Esophagus (tissue), 2 donors: ENCODE measurements around the gene KIAA1614. TPM values are rescaled to one million over a fixed set of nuclear protein-coding genes. Genes with fewer than 3 reads are reported as not detected.

Experiments
- H3K27ac ChIP-seq, 2 donors: one replicate each; pipeline ENCODE4 v1.5.1; 2013; ENCODE audit warnings: low read depth in 2 of 2, mild to moderate bottlenecking in 2 of 2, inconsistent platforms in 1 of 2, low read length in 1 of 2, moderate library complexity in 1 of 2
- H3K27me3 ChIP-seq, 2 donors: one replicate each; pipeline ENCODE4 v1.6.1; 2013; ENCODE audit warnings: low read length in 2 of 2, control low read depth in 1 of 2, mild to moderate bottlenecking in 1 of 2; ENCODE audit not compliant: insufficient read depth in 2 of 2, control insufficient read depth in 1 of 2
- H3K36me3 ChIP-seq, 2 donors: one replicate each; pipeline ENCODE4 v1.6.1; 2013; ENCODE audit warnings: low read length in 1 of 2; ENCODE audit not compliant: control insufficient read depth in 2 of 2, insufficient read depth in 2 of 2
- H3K4me1 ChIP-seq, 2 donors: one replicate each; pipeline ENCODE4 v1.6.1; 2013; ENCODE audit warnings: low read length in 1 of 2; ENCODE audit not compliant: control insufficient read depth in 2 of 2, insufficient read depth in 2 of 2
- H3K4me3 ChIP-seq, 2 donors: one replicate each; pipeline ENCODE4 v1.5.1; 2013; ENCODE audit warnings: low read length in 2 of 2, mild to moderate bottlenecking in 2 of 2, low read depth in 1 of 2, moderate library complexity in 1 of 2
- H3K9me3 ChIP-seq, 2 donors: one replicate each; pipeline ENCODE4 v1.6.1; 2013; ENCODE audit warnings: mild to moderate bottlenecking in 2 of 2, low read depth in 1 of 2, low read length in 1 of 2, moderate library complexity in 1 of 2; ENCODE audit not compliant: control insufficient read depth in 2 of 2, insufficient read depth in 1 of 2
- WGBS, 2 donors: extraction: QIAGEN DNeasy Blood & Tissue Kit; methylation state at CpG; one replicate each; pipeline ENCODE4 v1.1.7; 2013; 5-methylcytosine and 5-hydroxymethylcytosine counted together
- polyA plus RNA-seq, 2 donors: library from polyadenylated mRNA; stranded (reverse); fragments of 200-250 nt; gene quantifications; one replicate each; pipeline ENCODE4 v1.2.3, GENCODE V29; 2013
- donor health status: healthy with polysubstance abuse.
- donor health status: Bipolar disorder and iron deficiency.

Gene KIAA1614
- polyA plus RNA-seq, 2 donors, result 1.0 to 1.5 TPM

DNA sequence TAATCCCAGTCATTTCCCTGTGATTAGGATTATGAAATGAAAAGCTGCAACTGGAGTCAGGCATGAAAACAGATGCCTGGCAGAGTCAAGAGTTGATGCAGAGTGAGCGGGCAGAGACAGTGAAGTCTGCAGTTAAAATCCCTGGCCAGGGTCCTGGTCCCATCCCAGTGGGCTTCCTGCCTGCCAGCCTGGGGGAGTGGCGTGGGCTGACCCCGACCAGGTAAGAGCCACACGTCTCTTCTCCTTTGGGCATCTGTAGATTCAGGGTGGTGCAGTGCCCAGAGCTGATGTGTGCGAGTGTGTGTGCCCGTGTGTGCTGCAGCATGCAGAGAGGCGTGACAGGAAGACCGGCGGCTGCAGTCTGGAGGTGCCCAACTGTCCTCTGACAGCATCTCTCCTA is 6.2 kb upstream of the KIAA1614 start:
- Histone ChIP-seq H3K27me3 (no peaks in the 10 kb centered on the region), H3K9me3 (no peaks in the 10 kb centered on the region), H3K27ac (no peak overlapping the region), H3K4me1 (no peaks in the 10 kb centered on the region), H3K36me3 (no peaks in the 10 kb centered on the region), H3K4me3 (no peak overlapping the region)
- WGBS, 2 donors, result 83 to 90% methylated on average over 9 of the region's 9 CpGs

DNA sequence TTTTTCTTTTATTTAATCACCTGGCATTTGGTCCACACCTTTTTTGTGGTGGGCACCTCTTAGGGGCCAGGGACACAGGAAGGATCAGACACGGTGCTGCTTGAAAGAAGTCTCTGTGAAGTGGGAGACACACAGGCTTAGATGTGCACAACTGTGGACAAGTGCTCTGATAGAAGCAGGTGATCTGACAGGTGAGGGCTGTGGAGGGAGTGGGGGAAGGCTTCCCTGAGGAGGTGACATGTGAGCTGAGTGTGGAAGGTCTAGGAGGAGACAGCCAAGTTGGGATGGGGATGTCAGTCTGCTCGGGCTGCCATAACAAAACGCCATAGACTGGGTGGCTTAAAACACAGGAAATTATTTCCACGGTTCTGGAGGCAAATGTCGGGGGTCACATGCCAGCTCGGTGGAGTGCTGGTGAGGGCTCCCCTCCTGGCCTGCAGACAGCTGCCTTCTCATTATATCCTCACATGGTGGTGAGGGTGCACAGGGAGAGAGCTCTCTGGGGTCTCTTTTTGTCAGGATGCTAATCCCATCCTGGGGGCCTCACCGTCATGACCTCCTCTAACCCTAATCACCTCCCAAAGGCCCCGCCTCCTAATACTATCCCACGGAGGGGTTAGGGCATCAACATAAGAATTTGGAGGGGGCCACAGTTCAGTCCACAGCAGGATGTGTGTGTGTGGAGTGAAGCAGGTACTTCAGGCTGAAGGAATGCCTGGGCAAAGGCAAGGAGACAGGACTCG is 5.2 kb upstream of the KIAA1614 start:
- no peaks in the 10 kb centered on the region for H3K27me3 ChIP-seq
- H3K4me3 ChIP-seq, result no peak overlapping the region
- H3K4me1 ChIP-seq, result peaks cover 0 to 5% of the 10 kb centered on the region in 2 donors
- H3K9me3 ChIP-seq, result no peaks in the 10 kb centered on the region
- WGBS, 2 donors, result 87 to 88% methylated on average over 10 of the region's 10 CpGs
- H3K27ac ChIP-seq, result no peak overlapping the region
- no peaks in the 10 kb centered on the region for H3K36me3 ChIP-seq

DNA sequence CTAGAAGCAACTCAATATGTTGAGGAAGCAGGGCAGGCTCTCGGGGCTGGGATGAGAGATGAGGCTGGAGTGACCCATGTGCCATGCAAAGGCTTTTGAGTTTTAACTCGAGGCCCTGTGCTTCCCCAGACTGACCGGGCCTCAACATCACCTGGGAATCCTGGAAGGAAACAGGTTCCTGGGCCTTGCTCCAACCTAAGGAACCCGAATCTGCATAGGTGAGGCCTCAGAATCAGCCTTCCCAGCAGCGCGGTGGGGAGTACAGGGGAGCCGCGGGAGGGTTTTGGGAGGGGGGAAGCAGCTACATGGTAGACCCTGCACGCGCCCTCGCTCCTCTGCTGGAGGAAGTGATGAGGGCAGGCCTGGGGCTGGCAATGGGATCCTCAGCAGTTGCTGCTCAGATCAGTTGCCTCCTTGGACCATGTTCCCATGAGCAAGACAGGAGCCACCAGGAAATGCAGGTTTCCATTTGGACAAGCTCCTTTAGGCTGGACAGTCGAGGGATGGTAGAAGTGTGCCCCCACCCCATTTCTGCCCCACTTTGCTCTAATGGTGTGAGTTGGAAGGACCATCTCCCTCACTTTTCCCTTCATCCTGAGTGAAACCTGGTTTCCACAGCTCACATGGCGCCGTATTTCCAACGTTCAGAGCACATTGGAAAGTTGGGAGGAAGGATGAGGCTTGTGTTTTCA is 4.5 kb upstream of the KIAA1614 start:
- no peaks in the 10 kb centered on the region for H3K9me3 ChIP-seq
- no peaks in the 10 kb centered on the region for H3K27me3 ChIP-seq
- H3K27ac ChIP-seq, result no peak overlapping the region
- H3K4me3 ChIP-seq, result no peak overlapping the region
- peaks cover 0 to 5% of the 10 kb centered on the region in 2 donors for H3K4me1 ChIP-seq
- H3K36me3 ChIP-seq, result no peaks in the 10 kb centered on the region
- 92 to 94% methylated on average over 15 of the region's 15 CpGs for WGBS, 2 donors

DNA sequence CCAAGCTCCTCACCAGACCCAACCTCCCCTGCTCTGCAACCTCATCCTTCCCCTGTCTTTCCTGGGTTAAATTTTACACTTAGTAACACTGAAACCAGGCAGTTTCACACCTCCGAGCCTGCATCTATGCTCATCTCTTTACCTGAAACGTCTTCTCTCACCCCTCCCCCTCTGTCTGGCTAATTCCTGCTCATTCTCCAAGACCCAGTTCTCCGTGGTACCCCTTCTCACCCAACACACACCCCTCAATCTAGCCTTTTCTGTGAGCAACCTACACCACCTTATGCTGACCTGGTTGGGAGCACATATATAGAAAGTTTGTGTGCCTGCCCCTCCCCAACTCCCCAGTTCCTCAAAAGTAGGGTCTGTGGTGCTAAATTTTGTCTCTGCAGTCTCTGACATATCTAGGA is 3.7 kb upstream of the KIAA1614 start:
- Histone ChIP-seq H3K4me1 (peaks cover 0 to 5% of the 10 kb centered on the region in 2 donors), H3K9me3 (no peaks in the 10 kb centered on the region), H3K4me3 (no peak overlapping the region), H3K27ac (no peak overlapping the region), H3K27me3 (no peaks in the 10 kb centered on the region), H3K36me3 (no peaks in the 10 kb centered on the region)
- 67 to 75% methylated on average over 3 of the region's 3 CpGs for WGBS, 2 donors

DNA sequence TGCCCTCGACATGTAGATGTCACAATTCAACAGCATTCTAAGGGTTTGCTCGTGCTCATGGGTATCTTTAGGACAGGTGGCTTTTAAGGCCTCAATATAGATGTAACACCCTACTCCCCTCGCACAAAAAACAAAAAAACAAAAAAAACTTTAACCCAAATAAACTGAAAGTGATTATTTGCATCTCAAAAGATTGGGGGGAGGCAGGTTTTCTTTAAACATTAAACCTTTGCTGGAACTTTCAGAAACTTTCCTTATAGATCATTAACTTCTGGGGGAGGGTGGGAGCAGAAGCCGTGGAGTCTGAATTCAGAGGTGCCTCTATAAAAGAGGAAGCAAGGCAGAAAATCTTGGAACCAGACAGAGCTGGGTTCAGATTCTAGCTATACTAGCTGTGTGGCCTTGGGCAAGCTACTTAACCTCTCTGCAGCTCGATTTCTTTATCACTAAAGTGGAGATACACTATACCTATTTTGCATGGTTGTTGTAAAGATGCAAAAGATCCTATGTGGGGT is 3.2 kb upstream of the KIAA1614 start:
- Histone ChIP-seq H3K4me1 (peaks cover 0 to 5% of the 10 kb centered on the region in 2 donors), H3K36me3 (no peaks in the 10 kb centered on the region), H3K27me3 (no peaks in the 10 kb centered on the region), H3K9me3 (no peaks in the 10 kb centered on the region), H3K4me3 (no peak overlapping the region), H3K27ac (no peak overlapping the region)
- WGBS, 2 donors, result 71 to 80% methylated on average over 5 of the region's 5 CpGs

DNA sequence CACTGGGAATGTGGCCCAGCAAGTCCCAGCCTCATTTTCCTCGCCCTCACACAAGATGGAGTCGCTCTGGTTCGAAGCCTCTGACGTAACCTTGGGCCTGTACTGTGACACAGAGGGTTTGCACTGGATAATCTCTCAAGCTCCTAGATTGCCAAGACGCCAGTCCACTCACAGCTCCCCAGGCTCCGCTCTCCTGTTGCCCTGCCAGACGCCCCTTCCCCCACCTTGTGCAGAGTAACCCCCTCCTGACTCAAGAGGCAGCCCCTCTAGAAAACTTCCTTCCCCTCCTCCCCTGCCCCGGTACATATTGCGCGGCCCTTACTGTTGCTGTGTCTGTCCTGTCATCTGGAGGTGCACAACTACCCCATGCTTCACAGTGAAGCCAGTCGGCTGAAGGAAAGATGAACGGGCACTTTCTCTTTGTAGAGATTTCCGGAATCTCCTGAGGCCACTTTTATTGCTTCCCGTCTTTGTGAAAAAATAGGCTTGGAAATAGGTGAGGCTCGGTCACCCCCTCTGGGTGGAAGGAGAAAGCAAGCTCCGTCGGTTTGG is 981 bp upstream of the KIAA1614 start:
- no peaks in the 10 kb centered on the region for H3K9me3 ChIP-seq
- H3K4me3 ChIP-seq, result peak overlapping the region; percentile 58 to 60
- H3K27me3 ChIP-seq, result no peaks in the 10 kb centered on the region
- 29 to 36% methylated on average over 17 of the region's 17 CpGs for WGBS, 2 donors
- no peaks in the 10 kb centered on the region for H3K36me3 ChIP-seq
- peak overlapping the region; percentile 78 to 82 for H3K27ac ChIP-seq
- peaks cover 0 to 7% of the 10 kb centered on the region in 2 donors for H3K4me1 ChIP-seq

DNA sequence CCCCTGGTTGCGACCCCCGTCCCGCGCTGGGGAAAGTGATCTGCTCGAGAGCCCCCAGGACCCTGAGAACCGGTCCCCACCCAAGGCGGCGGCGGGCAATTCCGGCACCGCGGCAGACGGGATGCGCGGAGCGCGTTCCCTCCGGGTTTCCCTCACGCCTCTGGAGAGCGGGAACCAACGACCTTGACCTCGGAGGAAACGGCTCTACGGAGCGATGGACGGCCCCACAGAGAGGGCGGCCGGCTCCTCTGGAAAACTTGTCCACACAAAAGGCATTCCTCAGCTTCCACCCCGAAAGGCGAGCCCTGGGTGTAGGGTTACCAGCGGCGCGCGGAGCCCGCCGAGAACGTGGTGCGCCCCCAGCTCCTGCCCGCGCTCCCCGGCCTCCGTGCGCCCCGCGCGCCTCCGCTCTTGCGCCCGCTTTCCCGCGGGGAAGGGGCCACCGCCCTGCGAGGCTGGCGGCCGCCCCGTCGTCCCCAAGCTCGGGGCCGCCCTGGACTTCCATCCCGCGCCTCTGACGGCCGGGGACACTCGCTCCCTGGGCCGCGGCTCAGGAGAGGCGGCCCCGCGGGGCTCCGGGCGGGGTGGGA is 391 bp upstream of the KIAA1614 start:
- Histone ChIP-seq H3K36me3 (no peaks in the 10 kb centered on the region), H3K27me3 (no peaks in the 10 kb centered on the region), H3K27ac (peak overlapping the region; percentile 78 to 82), H3K4me1 (peaks cover 0 to 7% of the 10 kb centered on the region in 2 donors), H3K9me3 (no peaks in the 10 kb centered on the region), H3K4me3 (peak overlapping the region; percentile 58 to 60)
- WGBS, 2 donors, result 0 to 1% methylated on average over 60 to 71 of the region's 71 CpGs

DNA sequence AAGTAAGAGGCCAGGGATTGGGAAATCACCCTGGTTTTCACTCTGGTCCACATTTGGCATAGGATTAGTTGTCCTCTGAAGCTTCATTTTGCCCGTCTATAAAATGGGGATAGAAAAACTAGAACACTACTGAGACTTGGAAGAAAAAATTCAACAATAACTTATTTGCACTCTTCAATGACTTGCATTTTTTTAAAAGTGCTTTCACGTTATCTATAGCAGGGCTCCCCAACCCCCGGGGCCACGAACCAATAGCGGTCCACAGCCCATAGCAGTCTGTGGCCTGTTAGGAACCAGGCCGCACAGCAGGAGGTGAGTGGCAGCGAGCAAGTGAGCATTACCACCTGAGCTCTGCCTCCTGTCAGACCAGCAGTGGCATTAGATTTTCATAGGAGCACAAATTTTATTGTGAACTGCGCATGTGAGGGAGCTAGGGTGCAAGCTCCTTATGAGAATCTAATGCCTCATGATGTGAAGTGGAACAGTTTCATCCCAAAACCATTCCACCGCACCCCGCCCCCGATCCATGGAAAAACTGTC is 2.8 kb downstream of the KIAA1614 start:
- Histone ChIP-seq H3K27ac (no peak overlapping the region), H3K4me3 (no peak overlapping the region), H3K4me1 (peaks cover 0 to 7% of the 10 kb centered on the region in 2 donors), H3K9me3 (no peaks in the 10 kb centered on the region), H3K36me3 (peaks cover 0 to 2% of the 10 kb centered on the region in 2 donors), H3K27me3 (no peaks in the 10 kb centered on the region)
- WGBS, 2 donors, result 92 to 95% methylated on average over 11 of the region's 11 CpGs

DNA sequence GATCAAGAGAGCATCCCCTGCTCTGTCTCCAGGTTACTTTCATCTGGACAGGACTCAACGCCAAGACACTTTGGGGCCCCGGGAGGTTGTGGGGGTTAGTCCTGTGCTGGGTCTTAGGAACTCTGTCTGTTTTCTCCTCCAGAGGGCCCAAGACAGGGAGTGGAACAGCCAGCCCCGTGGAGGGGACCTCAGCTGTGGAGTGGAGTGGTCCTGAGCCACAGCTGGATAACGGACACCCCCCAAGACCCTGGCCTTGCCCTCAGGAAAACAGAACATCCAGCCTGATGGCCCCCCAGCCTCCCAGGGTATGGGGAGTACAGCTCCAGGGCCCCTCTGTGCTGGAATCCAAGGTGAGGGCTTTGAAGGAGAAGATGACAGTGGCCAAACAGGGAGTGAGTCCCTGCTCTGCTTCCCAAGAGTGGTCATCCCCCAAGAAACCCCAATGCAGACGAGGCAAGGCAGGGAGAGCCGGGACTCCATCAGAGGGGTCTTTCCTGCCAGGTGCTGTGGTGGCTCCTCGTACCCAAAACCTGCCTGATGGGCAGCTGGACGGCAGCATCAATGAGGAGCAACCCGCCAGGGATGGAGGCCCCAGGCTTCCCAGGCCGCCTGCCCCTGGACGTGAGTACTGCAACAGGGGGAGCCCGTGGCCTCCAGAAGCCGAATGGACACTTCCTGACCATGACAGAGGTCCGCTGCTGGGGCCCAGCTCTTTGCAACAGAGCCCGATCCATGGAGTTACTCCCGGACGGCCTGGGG is 3.5 kb downstream of the KIAA1614 start:
- no peaks in the 10 kb centered on the region for H3K27me3 ChIP-seq
- no peak overlapping the region for H3K4me3 ChIP-seq
- H3K36me3 ChIP-seq, result peaks cover 0 to 2% of the 10 kb centered on the region in 2 donors
- no peaks in the 10 kb centered on the region for H3K9me3 ChIP-seq
- H3K4me1 ChIP-seq, result peaks cover 0 to 7% of the 10 kb centered on the region in 2 donors
- WGBS, 2 donors, result 90 to 92% methylated on average over 17 of the region's 17 CpGs
- no peak overlapping the region for H3K27ac ChIP-seq
